Measurements from ENCODE around the gene ADA. TPM values are rescaled to one million over a fixed set of nuclear protein-coding genes. Genes with fewer than 3 reads are reported as not detected.

The ADA gene
- total and polyA plus RNA-seq, 8 donors = 2.9 to 6.0 (median 4.0) TPM

DNA sequence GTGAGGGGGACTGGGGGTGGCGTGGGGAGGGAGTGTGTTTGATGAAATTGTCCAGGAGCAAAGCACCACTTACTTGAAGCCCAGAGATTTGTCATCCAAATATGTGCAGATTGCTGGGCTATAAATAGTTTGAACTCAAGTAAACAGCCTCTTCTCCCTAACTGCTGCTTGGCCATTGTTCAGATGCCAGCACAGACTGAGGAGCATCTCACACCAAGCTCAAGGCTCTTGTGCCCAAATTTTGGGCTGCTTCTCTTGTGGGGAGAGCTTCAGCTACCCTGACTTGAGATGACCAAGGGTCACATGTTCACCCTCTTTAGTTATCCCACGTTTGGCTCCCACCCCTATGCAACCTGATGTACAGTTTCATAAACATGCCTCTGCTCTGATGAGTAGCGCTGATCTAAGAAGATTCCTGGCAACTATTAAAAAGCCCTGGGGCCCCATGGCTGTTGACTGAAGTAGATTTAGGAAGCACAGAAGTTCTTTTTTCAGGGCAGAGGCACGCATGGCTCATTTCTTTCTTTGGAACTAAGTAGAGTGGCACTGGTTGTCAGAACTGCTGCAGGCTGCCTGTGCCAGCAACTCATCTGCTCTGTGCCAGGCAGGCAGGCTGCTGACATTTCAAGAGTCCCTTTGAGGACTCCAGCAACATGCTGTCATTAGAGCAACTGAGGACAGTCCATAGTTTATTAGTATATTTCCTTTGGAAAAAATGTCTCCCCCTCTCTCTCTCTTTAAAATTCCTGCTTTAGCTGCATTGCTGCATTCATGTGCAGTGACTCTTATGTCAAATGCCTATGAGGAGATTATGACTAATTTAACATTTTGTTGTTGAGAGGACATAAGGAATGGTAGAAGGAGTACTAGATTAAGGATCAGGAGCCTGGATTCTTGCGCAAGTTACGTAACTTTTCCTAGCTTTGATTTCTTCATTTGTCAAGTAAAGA is 78.7 kb downstream of the ADA start:
- Histone ChIP-seq H3K4me1 (peaks cover 0 to 6% (median 0%) of the 10 kb centered on the region in 3 donors), H3K27me3 (no peaks in the 10 kb centered on the region), H3K4me3 (no peak overlapping the region), H3K36me3 (no peaks in the 10 kb centered on the region), H3K9me3 (no peaks in the 10 kb centered on the region), H3K27ac (peak overlapping the region in 2 of 4 donors; percentile 31 to 39)
- ATAC-seq (peak in 3 of 4 donors; percentile 24 to 45 (median 26)), DNase-seq (no peak), FAIRE-seq (no peak)
- TF ChIP-seq, protein P1, sequence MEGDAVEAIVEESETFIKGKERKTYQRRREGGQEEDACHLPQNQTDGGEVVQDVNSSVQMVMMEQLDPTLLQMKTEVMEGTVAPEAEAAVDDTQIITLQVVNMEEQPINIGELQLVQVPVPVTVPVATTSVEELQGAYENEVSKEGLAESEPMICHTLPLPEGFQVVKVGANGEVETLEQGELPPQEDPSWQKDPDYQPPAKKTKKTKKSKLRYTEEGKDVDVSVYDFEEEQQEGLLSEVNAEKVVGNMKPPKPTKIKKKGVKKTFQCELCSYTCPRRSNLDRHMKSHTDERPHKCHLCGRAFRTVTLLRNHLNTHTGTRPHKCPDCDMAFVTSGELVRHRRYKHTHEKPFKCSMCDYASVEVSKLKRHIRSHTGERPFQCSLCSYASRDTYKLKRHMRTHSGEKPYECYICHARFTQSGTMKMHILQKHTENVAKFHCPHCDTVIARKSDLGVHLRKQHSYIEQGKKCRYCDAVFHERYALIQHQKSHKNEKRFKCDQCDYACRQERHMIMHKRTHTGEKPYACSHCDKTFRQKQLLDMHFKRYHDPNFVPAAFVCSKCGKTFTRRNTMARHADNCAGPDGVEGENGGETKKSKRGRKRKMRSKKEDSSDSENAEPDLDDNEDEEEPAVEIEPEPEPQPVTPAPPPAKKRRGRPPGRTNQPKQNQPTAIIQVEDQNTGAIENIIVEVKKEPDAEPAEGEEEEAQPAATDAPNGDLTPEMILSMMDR (IDR thresholded peaks at IDR 0.05) = no peak
- 63 to 65% methylated on average over 6 of the region's 6 CpGs for WGBS, 2 donors
- intact Hi-C loops (cut with DNase I) = no loop called here

DNA sequence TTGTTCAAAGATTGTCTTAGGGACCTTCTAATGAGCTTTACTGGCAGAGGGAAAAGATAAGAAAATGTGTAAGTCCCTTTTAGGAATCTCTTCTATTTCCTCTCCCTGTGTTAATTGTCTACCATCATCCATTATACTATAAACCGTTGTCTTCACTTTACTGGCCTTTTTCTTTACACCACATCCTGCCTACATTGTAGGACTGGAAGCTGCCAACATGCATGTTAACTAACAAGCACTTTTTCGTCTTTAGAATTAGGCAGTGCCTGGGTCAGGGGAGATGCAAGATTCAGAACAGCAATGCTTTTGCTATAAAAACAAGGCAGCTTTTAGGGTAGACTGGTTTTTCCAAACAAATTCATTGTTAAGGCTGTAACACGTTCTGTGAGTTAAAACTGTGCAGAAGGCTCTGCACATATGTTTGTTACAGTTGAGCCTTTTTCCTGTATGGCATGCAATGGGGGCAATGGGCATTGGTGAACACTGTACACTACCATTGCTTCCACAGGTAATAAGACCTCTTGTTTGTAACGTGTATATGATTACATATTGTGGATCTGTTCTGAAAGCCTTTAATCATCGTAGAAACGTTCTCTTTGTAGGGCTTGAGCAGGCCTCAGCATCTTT is 80.0 kb downstream of the ADA start:
- ATAC-seq = no peak
- Histone ChIP-seq H3K27ac (no peak overlapping the region), H3K36me3 (no peaks in the 10 kb centered on the region), H3K4me1 (peaks cover 0 to 6% (median 0%) of the 10 kb centered on the region in 3 donors), H3K4me3 (no peak overlapping the region), H3K9me3 (no peaks in the 10 kb centered on the region), H3K27me3 (no peaks in the 10 kb centered on the region)
- no peak for FAIRE-seq
- intact Hi-C loops (cut with DNase I) = no loop called here
- 74 to 83% methylated on average over 6 of the region's 6 CpGs for WGBS, 2 donors
- TF ChIP-seq, protein P1 (IDR thresholded peaks at IDR 0.05) = no peak
- DNase-seq = no peak

DNA sequence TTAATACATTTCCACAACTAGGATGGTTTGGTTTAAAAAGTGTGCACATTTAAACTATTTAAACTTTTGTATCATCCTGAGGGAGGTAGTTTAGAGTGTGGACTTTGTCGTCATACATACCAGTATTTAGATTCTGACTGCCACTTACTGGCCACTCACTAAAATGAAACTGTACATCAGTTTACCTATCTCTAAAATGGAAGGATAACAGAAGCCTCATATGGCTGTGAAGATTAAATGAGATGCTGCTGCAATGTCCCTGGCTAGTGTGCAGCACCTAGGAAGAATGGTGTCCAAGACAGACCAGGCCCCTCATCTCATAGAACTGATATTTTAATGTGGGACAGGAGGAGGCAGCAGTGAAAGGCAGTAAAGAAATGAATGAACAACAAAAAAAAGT is 81.1 kb downstream of the ADA start:
- no peak for DNase-seq
- Histone ChIP-seq H3K4me1 (peaks cover 0 to 6% (median 0%) of the 10 kb centered on the region in 3 donors), H3K27ac (no peak overlapping the region), H3K27me3 (no peaks in the 10 kb centered on the region), H3K9me3 (no peaks in the 10 kb centered on the region), H3K4me3 (no peak overlapping the region), H3K36me3 (no peaks in the 10 kb centered on the region)
- intact Hi-C loops (cut with DNase I) = no loop called here
- WGBS, 2 donors = 94 to 96% methylated on average over 1 of the region's 1 CpG
- TF ChIP-seq, protein P1 (IDR thresholded peaks at IDR 0.05) = no peak
- FAIRE-seq = no peak
- ATAC-seq = no peak

Other genes starting within 250 kb of the ADA start
- gene TTPAL, start 175.8 kb downstream of the ADA start, total RNA-seq = 1 to 10 TPM; 5.0 to 8.2 (median 6.9) TPM
- 1 to 10 TPM; 3.1 to 4.6 TPM for gene TTPAL, start 175.8 kb downstream of the ADA start, polyA plus RNA-seq
- 10 to 100 TPM; 29.4 to 52.1 (median 39.1) TPM for gene SERINC3, start 129.6 kb downstream of the ADA start, total RNA-seq
- gene SERINC3, start 129.6 kb downstream of the ADA start, polyA plus RNA-seq = 10 to 100 TPM; 14.5 to 26.5 TPM
- 10 to 100 TPM; 10.6 to 15.8 (median 12.6) TPM for gene PKIG, start 69.1 kb downstream of the ADA start, total RNA-seq
- 10 to 100 TPM; 20.3 to 40.2 TPM for gene PKIG, start 69.1 kb downstream of the ADA start, polyA plus RNA-seq
- gene CCN5, start 63.7 kb upstream of the ADA start, total RNA-seq = 1 to 10 TPM in 5 of 6 donors, under 1 TPM in 1; 0.14 to 3.3 (median 1.3) TPM
- 1 to 10 TPM; 3.3 to 6.4 TPM for gene CCN5, start 63.7 kb upstream of the ADA start, polyA plus RNA-seq
- 1 to 10 TPM in 3 of 6 donors, under 1 TPM in 3; 0.75 to 2.5 (median 1.4) TPM for gene KCNK15, start 94.2 kb upstream of the ADA start, total RNA-seq
- gene KCNK15, start 94.2 kb upstream of the ADA start, polyA plus RNA-seq = 1 to 10 TPM in 1 of 2 donors, under 1 TPM in 1; 0.42 to 1.1 TPM
- gene RIMS4, start 158.8 kb upstream of the ADA start, total RNA-seq = under 1 TPM in 5 of 6 donors, not detected in 1; 0.03 to 0.20 (median 0.09) TPM
- gene RIMS4, start 158.8 kb upstream of the ADA start, polyA plus RNA-seq = under 1 TPM; 0.07 to 0.08 TPM
- gene YWHAB, start 234.0 kb upstream of the ADA start, total RNA-seq = 10 to 100 TPM; 24.9 to 87.3 (median 47.0) TPM
- 10 to 100 TPM; 17.9 to 47.4 TPM for gene YWHAB, start 234.0 kb upstream of the ADA start, polyA plus RNA-seq